ENCODE measurements around the gene GPRC5C.

- TF ChIP-seq CTCF (IDR thresholded peaks at IDR 0.05; ENCODE audit: poor library complexity, severe bottlenecking) = no peak
- TF ChIP-seq POLR2AphosphoS5 (IDR thresholded peaks at IDR 0.05) = no peak
Observed at GRCh38 chr17:74480290-74480689, 48.4 kb downstream of the GPRC5C start.

Measured in neural cell (in vitro differentiated cells).